ENCODE data around the gene ENPP6.
A peak's percentile ranks its signal among the peaks of the same experiment; 100 is the strongest.

ENPP6 gene

GRCh38 chr4:184102488-184102887 lies 115.2 kb downstream of the ENPP6 start:
- no peak for DNase-seq

- no peak for DNase-seq
Measured at GRCh38 chr4:184101711-184102110, 116.0 kb downstream of the ENPP6 start.

- no peak for DNase-seq
Measured at GRCh38 chr4:184100297-184100885, 117.3 kb downstream of the ENPP6 start.

GRCh38 chr4:184099535-184099966 lies 118.1 kb downstream of the ENPP6 start:
- peak; percentile 60 for DNase-seq

- peak; percentile 47 for DNase-seq
Measured at GRCh38 chr4:184099000-184099399, 118.7 kb downstream of the ENPP6 start.

GRCh38 chr4:184097815-184098214 lies 119.9 kb downstream of the ENPP6 start:
- no peak for DNase-seq

GRCh38 chr4:184097241-184097605 lies 120.5 kb downstream of the ENPP6 start:
- DNase-seq = no peak

GRCh38 chr4:184096561-184097240 lies 121.0 kb downstream of the ENPP6 start:
- no peak for DNase-seq

GRCh38 chr4:184094532-184095159 lies 123.0 kb downstream of the ENPP6 start:
- no peak for DNase-seq

- DNase-seq = no peak
Measured at GRCh38 chr4:184091986-184092385, 125.7 kb downstream of the ENPP6 start.

GRCh38 chr4:184090571-184090970 lies 127.1 kb downstream of the ENPP6 start:
- no peak for DNase-seq

- no peak for DNase-seq
Measured at GRCh38 chr4:184080674-184081073, 137.0 kb downstream of the ENPP6 start.

- DNase-seq = no peak
Measured at GRCh38 chr4:184074677-184075388, 142.8 kb downstream of the ENPP6 start.

- no peak for DNase-seq
Measured at GRCh38 chr4:184067931-184068554, 149.6 kb downstream of the ENPP6 start.

GRCh38 chr4:184066584-184067300 lies 150.9 kb downstream of the ENPP6 start:
- no peak for DNase-seq

- no peak for DNase-seq
Measured at GRCh38 chr4:184064877-184065276, 152.8 kb downstream of the ENPP6 start.

- DNase-seq = no peak
Measured at GRCh38 chr4:184062769-184063168, 154.9 kb downstream of the ENPP6 start.

- DNase-seq = peak; percentile 34
Measured at GRCh38 chr4:184061582-184061981, 156.1 kb downstream of the ENPP6 start.

- no peak for DNase-seq
Measured at GRCh38 chr4:184059099-184059498, 158.6 kb downstream of the ENPP6 start.

GRCh38 chr4:184058026-184058425 lies 159.6 kb downstream of the ENPP6 start:
- no peak for DNase-seq

GRCh38 chr4:184056877-184057276 lies 160.8 kb downstream of the ENPP6 start:
- DNase-seq = no peak

GRCh38 chr4:184053434-184053833 lies 164.2 kb downstream of the ENPP6 start:
- DNase-seq = peak; percentile 59

- DNase-seq = no peak
Measured at GRCh38 chr4:184052616-184053015, 165.1 kb downstream of the ENPP6 start.

Data from NCI-H82 (cell line).